ENCODE results near the gene OGFRL1.

Gene OGFRL1

GRCh38 chr6:71279321-71279720 lies 9.3 kb upstream of the OGFRL1 start:
- no peak for TF ChIP-seq ZNF70 (CRISPR knock-in tag; IDR thresholded peaks at IDR 0.05)
- TF ChIP-seq CSDC2 (CRISPR knock-in tag; IDR thresholded peaks at IDR 0.05) = no peak
- TF ChIP-seq BACH2 (CRISPR knock-in tag; IDR thresholded peaks at IDR 0.05; ENCODE audit: borderline replicate concordance) = no peak
- TF ChIP-seq SNAI2 (CRISPR knock-in tag; IDR thresholded peaks at IDR 0.05) = no peak
- no peak for TF ChIP-seq ISL1 (CRISPR knock-in tag; IDR thresholded peaks at IDR 0.05)
- TF ChIP-seq OSR1 (CRISPR knock-in tag; IDR thresholded peaks at IDR 0.05) = no peak
- TF ChIP-seq CREB5 (CRISPR knock-in tag; IDR thresholded peaks at IDR 0.05; ENCODE audit: low read depth) = no peak
- TF ChIP-seq ESRRG (CRISPR knock-in tag; IDR thresholded peaks at IDR 0.05) = no peak
- no peak for TF ChIP-seq ZC3H10 (CRISPR knock-in tag; IDR thresholded peaks at IDR 0.05)
- no peak for TF ChIP-seq POU6F1 (CRISPR knock-in tag; IDR thresholded peaks at IDR 0.05; ENCODE audit: borderline replicate concordance, low read depth)
- no peak for TF ChIP-seq TCF4 (CRISPR knock-in tag; IDR thresholded peaks at IDR 0.05; ENCODE audit: borderline replicate concordance)
- no peak for TF ChIP-seq ZNF565 (CRISPR knock-in tag; conservative IDR thresholded peaks at IDR 0.05; ENCODE audit: low read depth)
- no peak for TF ChIP-seq RARB (CRISPR knock-in tag; IDR thresholded peaks at IDR 0.05)
- no peak for TF ChIP-seq PPARA (CRISPR knock-in tag; IDR thresholded peaks at IDR 0.05; ENCODE audit: borderline replicate concordance)
- TF ChIP-seq GLIS3 (CRISPR knock-in tag; IDR thresholded peaks at IDR 0.05) = no peak
- no peak for ATAC-seq

GRCh38 chr6:71279740-71280139 lies 8.9 kb upstream of the OGFRL1 start:
- no peak for ATAC-seq
- TF ChIP-seq TCF4 (CRISPR knock-in tag; IDR thresholded peaks at IDR 0.05; ENCODE audit: borderline replicate concordance) (no peak), ZNF70 (CRISPR knock-in tag; IDR thresholded peaks at IDR 0.05) (no peak), CREB5 (CRISPR knock-in tag; IDR thresholded peaks at IDR 0.05; ENCODE audit: low read depth) (no peak), RARB (CRISPR knock-in tag; IDR thresholded peaks at IDR 0.05) (no peak), ZNF8 (CRISPR knock-in tag; IDR thresholded peaks at IDR 0.05) (no peak), ZC3H10 (CRISPR knock-in tag; IDR thresholded peaks at IDR 0.05) (no peak), ZNF565 (CRISPR knock-in tag; conservative IDR thresholded peaks at IDR 0.05; ENCODE audit: low read depth) (no peak), POU6F1 (CRISPR knock-in tag; IDR thresholded peaks at IDR 0.05; ENCODE audit: borderline replicate concordance, low read depth) (no peak), BACH2 (CRISPR knock-in tag; IDR thresholded peaks at IDR 0.05; ENCODE audit: borderline replicate concordance) (no peak), TSHZ2 (CRISPR knock-in tag; IDR thresholded peaks at IDR 0.05) (no peak), CSDC2 (CRISPR knock-in tag; IDR thresholded peaks at IDR 0.05) (no peak), ZFP30 (CRISPR knock-in tag; IDR thresholded peaks at IDR 0.05) (no peak), PATZ1 (CRISPR knock-in tag; IDR thresholded peaks at IDR 0.05; ENCODE audit: borderline replicate concordance) (no peak)

GRCh38 chr6:71280701-71281100 lies 7.9 kb upstream of the OGFRL1 start:
- ATAC-seq = no peak
- TF ChIP-seq ZNF8 (CRISPR knock-in tag; IDR thresholded peaks at IDR 0.05) = no peak
- TF ChIP-seq ZFP30 (CRISPR knock-in tag; IDR thresholded peaks at IDR 0.05) = no peak
- TF ChIP-seq SNAI2 (CRISPR knock-in tag; IDR thresholded peaks at IDR 0.05) = no peak
- TF ChIP-seq CSRNP3 (CRISPR knock-in tag; IDR thresholded peaks at IDR 0.05) = no peak
- TF ChIP-seq PATZ1 (CRISPR knock-in tag; IDR thresholded peaks at IDR 0.05; ENCODE audit: borderline replicate concordance) = no peak
- TF ChIP-seq ZFP3 (CRISPR knock-in tag; IDR thresholded peaks at IDR 0.05) = no peak
- no peak for TF ChIP-seq ZC3H10 (CRISPR knock-in tag; IDR thresholded peaks at IDR 0.05)

Data from SK-N-SH treated with all-trans-retinoic acid at 6 μM for 48 hours (cell line).